Measurements from ENCODE around the gene OLR1.

The OLR1 gene

DNA sequence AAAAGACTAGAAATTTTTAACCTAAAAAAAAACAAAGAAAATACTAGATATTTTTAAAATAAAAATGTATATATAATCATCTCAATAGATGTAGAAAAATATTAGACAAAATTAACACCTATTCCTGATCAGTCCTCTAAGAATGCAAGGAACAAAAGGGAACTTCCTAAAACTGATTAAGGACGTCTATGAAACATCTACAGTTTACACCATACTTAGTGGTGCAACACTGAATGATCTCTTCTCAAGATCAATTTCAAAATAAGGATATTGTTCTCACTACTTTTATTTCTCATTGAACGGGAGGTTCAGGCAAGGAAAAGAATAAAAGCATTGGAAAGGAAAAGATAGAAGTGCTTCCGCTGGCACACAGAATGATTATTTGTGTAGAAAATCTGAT lies 16.0 kb downstream of the OLR1 start:
- TF ChIP-seq, protein P1, sequence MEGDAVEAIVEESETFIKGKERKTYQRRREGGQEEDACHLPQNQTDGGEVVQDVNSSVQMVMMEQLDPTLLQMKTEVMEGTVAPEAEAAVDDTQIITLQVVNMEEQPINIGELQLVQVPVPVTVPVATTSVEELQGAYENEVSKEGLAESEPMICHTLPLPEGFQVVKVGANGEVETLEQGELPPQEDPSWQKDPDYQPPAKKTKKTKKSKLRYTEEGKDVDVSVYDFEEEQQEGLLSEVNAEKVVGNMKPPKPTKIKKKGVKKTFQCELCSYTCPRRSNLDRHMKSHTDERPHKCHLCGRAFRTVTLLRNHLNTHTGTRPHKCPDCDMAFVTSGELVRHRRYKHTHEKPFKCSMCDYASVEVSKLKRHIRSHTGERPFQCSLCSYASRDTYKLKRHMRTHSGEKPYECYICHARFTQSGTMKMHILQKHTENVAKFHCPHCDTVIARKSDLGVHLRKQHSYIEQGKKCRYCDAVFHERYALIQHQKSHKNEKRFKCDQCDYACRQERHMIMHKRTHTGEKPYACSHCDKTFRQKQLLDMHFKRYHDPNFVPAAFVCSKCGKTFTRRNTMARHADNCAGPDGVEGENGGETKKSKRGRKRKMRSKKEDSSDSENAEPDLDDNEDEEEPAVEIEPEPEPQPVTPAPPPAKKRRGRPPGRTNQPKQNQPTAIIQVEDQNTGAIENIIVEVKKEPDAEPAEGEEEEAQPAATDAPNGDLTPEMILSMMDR (IDR thresholded peaks at IDR 0.05; ENCODE audit: extremely low read depth, insufficient read depth, missing control alignments): no peak
- in situ Hi-C loops (cut with MboI; ENCODE audit: low pct_unique_long_range_greater_than_20kb, low sequenced_read_pairs, unreplicated experiment): no loop called here
- DNase-seq (ENCODE audit: low spot score): no peak

DNA sequence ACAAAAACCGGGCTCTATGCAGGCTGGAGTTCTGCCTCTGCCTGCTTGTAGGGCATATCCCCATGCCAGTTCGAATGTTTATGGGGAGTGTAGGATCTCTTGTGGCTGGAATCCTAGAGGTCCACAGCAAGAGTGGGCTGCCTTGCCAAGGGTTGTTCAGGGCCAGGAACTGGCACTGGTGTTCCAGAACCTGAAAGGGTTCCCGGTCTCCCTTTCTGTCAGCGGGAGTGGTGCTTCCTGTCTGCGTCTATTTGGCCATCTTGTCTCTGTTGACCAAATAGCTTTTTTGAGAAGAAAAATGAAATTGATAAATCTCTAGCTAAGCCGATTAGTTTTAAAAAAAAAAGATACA lies 17.8 kb downstream of the OLR1 start:
- in situ Hi-C loops (cut with MboI; ENCODE audit: low pct_unique_long_range_greater_than_20kb, low sequenced_read_pairs, unreplicated experiment): no loop called here
- DNase-seq (ENCODE audit: low spot score): no peak
- TF ChIP-seq, protein P1 (IDR thresholded peaks at IDR 0.05; ENCODE audit: extremely low read depth, insufficient read depth, missing control alignments): no peak

DNA sequence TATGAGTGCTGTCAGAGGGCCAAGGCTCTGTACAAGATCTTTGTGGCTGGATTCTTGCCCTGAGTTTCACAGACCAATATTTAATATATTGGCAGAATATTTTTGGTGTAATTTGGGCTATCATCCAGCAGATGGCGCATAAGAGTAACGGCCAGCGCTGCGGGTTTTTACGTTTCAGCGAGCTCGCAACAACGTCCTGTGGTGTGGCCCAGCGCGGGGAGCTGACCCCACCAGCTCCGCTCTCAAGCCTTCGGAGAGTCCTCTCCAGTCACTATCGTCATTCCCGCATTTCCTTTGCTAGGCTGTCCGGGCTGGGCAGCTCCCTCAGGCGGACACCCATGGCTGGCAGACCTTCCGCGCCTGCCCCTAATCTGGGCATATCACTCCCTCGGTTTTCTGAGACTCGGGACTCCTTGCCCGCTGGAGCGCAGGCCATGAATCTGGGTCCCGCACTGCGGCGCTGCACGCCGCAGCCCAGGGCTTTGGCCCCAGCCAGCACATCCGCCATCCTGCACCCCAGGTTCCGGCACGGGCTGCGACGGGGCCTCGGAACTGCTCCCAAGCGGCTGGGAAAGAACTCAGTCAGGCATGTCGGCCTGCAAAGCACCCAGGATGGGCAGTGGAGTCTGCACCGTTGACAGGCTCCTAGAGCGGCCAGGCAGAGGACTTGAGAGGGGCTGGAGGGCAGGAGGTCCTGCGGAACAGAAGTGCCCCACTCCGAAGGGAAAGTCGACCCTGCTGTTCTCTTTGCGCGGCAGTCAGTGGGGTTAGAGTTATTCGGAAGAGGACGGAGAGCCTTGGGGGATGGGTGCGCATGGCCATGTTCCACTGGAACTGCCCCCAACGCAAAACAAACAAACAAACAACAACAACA lies 18.4 kb downstream of the OLR1 start:
- peak; percentile 57 for DNase-seq (ENCODE audit: low spot score)
- in situ Hi-C loops (cut with MboI; ENCODE audit: low pct_unique_long_range_greater_than_20kb, low sequenced_read_pairs, unreplicated experiment): no loop called here
- TF ChIP-seq, protein P1 (IDR thresholded peaks at IDR 0.05; ENCODE audit: extremely low read depth, insufficient read depth, missing control alignments): peak; percentile 68

DNA sequence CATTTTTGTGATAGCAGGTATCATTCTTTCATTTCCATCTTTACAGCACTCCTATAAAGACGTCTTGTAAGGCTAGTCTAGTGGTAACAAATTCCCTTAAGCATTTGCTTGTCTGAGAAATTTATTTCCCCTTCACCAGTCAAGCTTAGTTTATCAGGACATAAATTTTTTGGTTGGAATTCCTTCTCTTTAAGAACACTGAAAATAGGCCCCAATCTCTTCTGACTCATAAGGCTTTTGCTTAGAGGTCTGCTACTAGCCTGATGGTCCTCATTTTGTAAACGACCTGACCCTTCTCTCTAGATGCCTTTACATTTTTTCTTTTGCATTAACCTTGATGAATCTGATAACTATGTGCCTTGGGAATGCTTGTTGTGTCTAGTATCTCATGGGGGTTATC lies 20.3 kb downstream of the OLR1 start:
- TF ChIP-seq, protein P1 (IDR thresholded peaks at IDR 0.05; ENCODE audit: extremely low read depth, insufficient read depth, missing control alignments): no peak
- in situ Hi-C loops (cut with MboI; ENCODE audit: low pct_unique_long_range_greater_than_20kb, low sequenced_read_pairs, unreplicated experiment): no loop called here
- DNase-seq (ENCODE audit: low spot score): no peak

DNA sequence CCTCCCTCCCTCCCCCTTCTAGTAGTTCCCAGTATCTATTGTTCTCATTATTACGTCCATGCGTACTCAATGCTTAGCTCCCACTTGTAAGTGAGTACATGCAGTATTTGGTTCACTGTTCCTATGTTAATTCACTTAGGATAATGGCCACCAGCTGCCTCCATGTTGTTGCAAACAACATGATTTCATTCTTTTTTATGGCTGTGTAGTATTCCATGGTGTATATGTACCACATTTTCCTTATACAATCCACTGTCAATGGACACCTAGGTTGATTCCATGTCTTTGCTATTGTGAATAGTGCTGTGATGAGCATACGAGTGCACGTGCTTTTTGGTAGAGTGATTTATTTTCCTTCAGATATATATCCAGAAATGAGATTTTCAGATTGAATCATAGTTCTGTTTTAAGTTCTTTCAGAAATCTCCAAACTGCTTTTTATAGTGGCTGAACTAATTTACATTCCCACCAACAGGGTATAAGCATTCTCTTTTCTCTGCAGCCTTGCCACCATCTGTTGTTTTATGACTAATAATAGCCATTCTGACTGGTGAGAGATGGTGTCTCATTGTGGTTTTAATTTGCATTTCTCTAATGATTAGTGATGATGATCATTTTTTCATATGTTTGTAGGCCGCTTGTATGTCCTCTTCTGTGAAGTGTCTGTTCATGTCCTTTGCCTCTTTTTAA lies 24.1 kb downstream of the OLR1 start:
- in situ Hi-C loops (cut with MboI; ENCODE audit: low pct_unique_long_range_greater_than_20kb, low sequenced_read_pairs, unreplicated experiment): loop anchor here (10.0 to 25.0 kb wide), 2 partner anchors 111 to 403 kb away; partner anchors contain the start of gene CLEC9A
- TF ChIP-seq, protein P1 (IDR thresholded peaks at IDR 0.05; ENCODE audit: extremely low read depth, insufficient read depth, missing control alignments): no peak
- no peak for DNase-seq (ENCODE audit: low spot score)

DNA sequence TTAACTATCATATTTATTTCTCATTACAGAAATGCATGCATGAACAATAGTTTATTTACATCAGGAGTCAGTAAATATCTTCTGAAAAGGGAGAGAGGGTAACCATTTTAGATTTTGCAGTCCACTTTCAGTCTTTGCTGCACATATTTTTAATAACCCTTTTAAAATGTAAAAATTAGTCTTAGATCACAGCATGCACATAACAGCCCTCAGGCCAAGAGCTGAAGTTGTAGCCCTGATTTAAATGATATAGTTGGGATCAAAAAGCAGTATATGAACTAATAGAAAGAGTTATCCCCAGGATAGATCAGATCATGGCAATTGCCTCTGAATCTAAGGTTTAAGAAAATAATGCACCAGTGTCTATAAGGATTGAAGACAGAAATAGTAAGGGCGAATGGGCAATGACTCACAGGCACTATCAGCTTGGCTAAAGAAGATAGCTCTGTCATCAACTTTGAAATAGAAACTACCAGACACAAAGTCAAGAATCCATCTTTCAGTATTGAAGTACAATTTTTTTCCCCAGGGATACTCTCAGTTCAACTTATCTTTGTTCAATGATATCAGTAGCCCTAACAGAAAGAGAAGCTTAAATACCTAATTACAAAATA lies 28.8 kb downstream of the OLR1 start:
- TF ChIP-seq, protein P1 (IDR thresholded peaks at IDR 0.05; ENCODE audit: extremely low read depth, insufficient read depth, missing control alignments): no peak
- in situ Hi-C loops (cut with MboI; ENCODE audit: low pct_unique_long_range_greater_than_20kb, low sequenced_read_pairs, unreplicated experiment): loop anchor here (10.0 to 25.0 kb wide), 2 partner anchors 106 to 398 kb away; partner anchors contain the start of gene CLEC9A
- DNase-seq (ENCODE audit: low spot score): no peak
